PC-9 (cell line): ENCODE results near the gene ACTR10. TPM values are rescaled to one million over a fixed set of nuclear protein-coding genes. Genes with fewer than 3 reads are reported as not detected.

Source experiments
- BruUV-seq: library from RNA; stranded (reverse); fragments of 400-500 nt; replicated peaks from 2 replicates; lab custom pipeline; 2021; lab: Mats Ljungman, UMichigan
- CTCF ChIA-PET: fragments of 300-600 bp; sonication (Branson Sonifier 250); formaldehyde crosslinking; loops from one replicate; lab custom pipeline; 2022; ENCODE audit warnings: antibody characterized with exemption; lab: Charles Lee
- POLR2A ChIA-PET: fragments of 300-600 bp; sonication (Branson Sonifier 250); formaldehyde crosslinking; loops from one replicate; lab custom pipeline; 2022; ENCODE audit warnings: antibody characterized with exemption; ENCODE audit not compliant: unreplicated experiment; lab: Charles Lee
- DNase-seq, 2 experiments: peaks; one replicate each; pipeline versions ENCODE4 v3.0.0 to v3.0.0-alpha.2; 2015 to 2022; ENCODE audit warnings: mixed read lengths in 1 of 2
- H2AFZ ChIP-seq: fragments of 200-600 bp; sonication (generic); 2 replicates; pipeline ENCODE4 v1.8.1; 2017; ENCODE audit warnings: antibody characterized with exemption
- H3F3A ChIP-seq: fragments of 200-600 bp; sonication (generic); 2 replicates; pipeline ENCODE4 v1.8.1; 2017; ENCODE audit warnings: antibody characterized with exemption, mild to moderate bottlenecking, low read depth; ENCODE audit not compliant: insufficient read depth
- H3K27ac ChIP-seq: fragments of 200-600 bp; sonication (generic); 2 replicates; pipeline ENCODE4 v1.6.1; 2016; ENCODE audit warnings: mixed run types
- H3K27me3 ChIP-seq: fragments of 200-600 bp; sonication (generic); 2 replicates; pipeline ENCODE4 v1.6.1; 2016; ENCODE audit warnings: low read depth, mixed run types; ENCODE audit not compliant: insufficient read depth
- H3K36me3 ChIP-seq: fragments of 200-600 bp; sonication (generic); 2 replicates; pipeline ENCODE4 v1.6.1; 2016; ENCODE audit warnings: low read depth, mixed run types
- H3K4me1 ChIP-seq: fragments of 200-600 bp; sonication (generic); replicated peaks from 2 replicates; pipeline ENCODE4 v1.6.1; 2016; ENCODE audit warnings: mixed run types; ENCODE audit not compliant: insufficient read depth
- H3K4me2 ChIP-seq: fragments of 200-600 bp; sonication (generic); 2 replicates; pipeline ENCODE4 v1.6.1; 2017; ENCODE audit warnings: mixed run types
- H3K4me3 ChIP-seq: fragments of 200-600 bp; sonication (generic); 2 replicates; pipeline ENCODE4 v1.6.1; 2016; ENCODE audit warnings: mixed run types
- H3K79me2 ChIP-seq: fragments of 200-600 bp; sonication (generic); 2 replicates; pipeline ENCODE4 v1.6.1; 2017; ENCODE audit warnings: low read depth, mixed run types
- H3K9me2 ChIP-seq: fragments of 200-600 bp; sonication (generic); 2 replicates; pipeline ENCODE4 v1.8.1; 2017; ENCODE audit warnings: mild to moderate bottlenecking; ENCODE audit not compliant: insufficient read depth
- H3K9me3 ChIP-seq: fragments of 200-600 bp; sonication (generic); 2 replicates; pipeline ENCODE4 v1.8.1; 2016; ENCODE audit warnings: low read depth; ENCODE audit not compliant: insufficient read depth
- H4K20me1 ChIP-seq: fragments of 200-600 bp; sonication (generic); 2 replicates; pipeline ENCODE4 v1.8.1; 2017; ENCODE audit not compliant: insufficient read depth
- CTCF ChIP-seq: fragments of 200-600 bp; sonication (generic); conservative IDR thresholded peaks from 2 replicates; pipeline ENCODE4 v1.6.1; 2017; ENCODE audit warnings: mixed run types, antibody characterized with exemption, mild to moderate bottlenecking, moderate library complexity
- EZH2 ChIP-seq: fragments of 200-600 bp; sonication (generic); IDR thresholded peaks from 2 replicates; pipeline ENCODE4 v1.8.0; 2017; ENCODE audit warnings: antibody characterized with exemption, low read depth
- intact Hi-C: fragments of 100-400 bp; cut with micrococcal nuclease; formaldehyde crosslinking; loops from one replicate; pipeline ENCODE4 v1.10.0; 2022; ENCODE audit not compliant: unreplicated experiment
- total RNA-seq: library from RNA; stranded (reverse); gene quantifications from 2 replicates; pipeline ENCODE4 v1.2.3, GENCODE V29; 2021

Gene ACTR10
- total RNA-seq, 1 experiment from 2014 or later: 36.3 TPM

- Histone ChIP-seq H3F3A (peaks cover 47% of the 10 kb centered on the region; the same call in 1 of the 2 replicates), H3K79me2 (peaks cover 36% of the 10 kb centered on the region), H2AFZ (no peak overlapping the region), H3K36me3 (peaks cover 29% of the 10 kb centered on the region), H3K27ac (no peak overlapping the region), H3K4me1 (no peaks in the 10 kb centered on the region), H4K20me1 (peaks cover 61% of the 10 kb centered on the region), H3K4me3 (no peak overlapping the region), H3K9me3 (no peaks in the 10 kb centered on the region), H3K4me2 (no peak overlapping the region), H3K27me3 (no peaks in the 10 kb centered on the region), H3K9me2 (no peaks in the 10 kb centered on the region)
- ChIA-PET CTCF (no interaction called here), POLR2A (interaction anchor here (0.6 kb wide), 1 partner anchor 16 kb away, joined by 3 read pairs; no protein-coding TSS in a partner anchor)
- 0 out of 2 replicates have a peak, but pooled peaks have one; percentile 18 for TF ChIP-seq CTCF
- TF ChIP-seq EZH2: no peak
- BruUV-seq: no TSS peak
- no peak for DNase-seq
- intact Hi-C loops: no loop called here
Observed at GRCh38 chr14:58272588-58273372, 72.8 kb downstream of the ACTR10 start.

GRCh38 chr14:58274881-58275280 is 74.9 kb downstream of the ACTR10 start:
- DNase-seq: no peak
- Histone ChIP-seq H3K4me3 (no peak overlapping the region), H3K27ac (peak overlapping the region; percentile 15; the same call in 1 of the 2 replicates), H3K36me3 (peaks cover 34% of the 10 kb centered on the region), H2AFZ (no peak overlapping the region), H3K9me3 (no peaks in the 10 kb centered on the region), H3K4me2 (no peak overlapping the region), H3K9me2 (no peaks in the 10 kb centered on the region), H3K4me1 (no peaks in the 10 kb centered on the region), H3K27me3 (no peaks in the 10 kb centered on the region), H3K79me2 (peaks cover 55% of the 10 kb centered on the region), H3F3A (peaks cover 42% of the 10 kb centered on the region; the same call in 1 of the 2 replicates), H4K20me1 (peaks cover 60% of the 10 kb centered on the region)
- CTCF ChIA-PET: interaction anchor here (0.6 kb wide), 1 partner anchor 78 kb away, joined by 3 read pairs; no protein-coding TSS in a partner anchor
- POLR2A ChIA-PET: no interaction called here
- intact Hi-C loops: no loop called here
- no TSS peak for BruUV-seq
- TF ChIP-seq CTCF: no peak
- no peak for TF ChIP-seq EZH2

GRCh38 chr14:58275527-58276190 is 75.7 kb downstream of the ACTR10 start:
- H3K36me3 ChIP-seq: peaks cover 33% of the 10 kb centered on the region
- intact Hi-C loops: no loop called here

More at GRCh38 chr14:58275527-58276190, 75.7 kb downstream of the ACTR10 start:
- Histone ChIP-seq H3K27me3 (no peaks in the 10 kb centered on the region), H3K4me2 (no peak overlapping the region), H3F3A (peaks cover 40% of the 10 kb centered on the region; the same call in 1 of the 2 replicates), H3K9me2 (no peaks in the 10 kb centered on the region), H2AFZ (no peak overlapping the region), H3K4me1 (no peaks in the 10 kb centered on the region), H4K20me1 (peaks cover 57% of the 10 kb centered on the region), H3K79me2 (peaks cover 62% of the 10 kb centered on the region), H3K27ac (peak overlapping the region; percentile 15; the same call in 1 of the 2 replicates), H3K4me3 (no peak overlapping the region), H3K9me3 (no peaks in the 10 kb centered on the region)
- no TSS peak for BruUV-seq
- DNase-seq: no peak
- TF ChIP-seq CTCF: no peak
- no peak for TF ChIP-seq EZH2
- CTCF ChIA-PET: no interaction called here
- POLR2A ChIA-PET: no interaction called here
